IMR-90 (cell line): ENCODE data around the gene PALS2.

Source experiments
- CTCF ChIP-seq: conservative IDR thresholded peaks from 2 replicates; pipeline ENCODE4 v1.5.1; 2012; ENCODE audit warnings: mild to moderate bottlenecking, low read depth, low read length, improper control_type of control experiment
- FOS ChIP-seq: fragments of 150-350 bp; IDR thresholded peaks from 2 replicates; pipeline ENCODE4 v1.6.1; 2016; ENCODE audit warnings: low read depth, low read length
- MAZ ChIP-seq: IDR thresholded peaks from 2 replicates; pipeline ENCODE4 v1.6.1; 2012; ENCODE audit warnings: low read depth, mild to moderate bottlenecking, low read length, improper control_type of control experiment, moderate library complexity, borderline replicate concordance
- NFE2L2 ChIP-seq: fragments of 150-350 bp; IDR thresholded peaks from 2 replicates; pipeline ENCODE4 v1.6.1; 2016; ENCODE audit warnings: low read depth, mild to moderate bottlenecking, low read length
- POLR2A ChIP-seq: IDR thresholded peaks from 2 replicates; pipeline ENCODE4 v1.6.1; 2012; ENCODE audit warnings: mild to moderate bottlenecking, low read depth, low read length
- RAD21 ChIP-seq: IDR thresholded peaks from 2 replicates; pipeline ENCODE4 v1.6.1; 2012; ENCODE audit warnings: low read length, improper control_type of control experiment
- RFX5 ChIP-seq: IDR thresholded peaks from 2 replicates; pipeline ENCODE4 v1.8.0; 2012; ENCODE audit warnings: low read depth, mild to moderate bottlenecking, low read length, moderate library complexity
- USF2 ChIP-seq: fragments of 150-350 bp; IDR thresholded peaks from 2 replicates; pipeline ENCODE4 v1.6.1; 2017; ENCODE audit warnings: mild to moderate bottlenecking, antibody characterized with exemption, low read length, low read depth

GRCh38 chr7:24602860-24603456, 29.7 kb downstream of the PALS2 start:
- TF ChIP-seq CTCF (no peak), POLR2A (no peak), NFE2L2 (no peak), RFX5 (no peak), MAZ (no peak), FOS (no peak), USF2 (no peak), RAD21 (no peak)
